K562 (cell line): ENCODE data around the gene CPNE9. TPM values are rescaled to one million over a fixed set of nuclear protein-coding genes. Genes with fewer than 3 reads are reported as not detected.
A peak's percentile ranks its signal among the peaks of the same experiment; 100 is the strongest.

ENCODE experiments used
- GATAD2A ChIP-seq: fragments of 450-650 bp; IDR thresholded peaks from 2 replicates; pipeline ENCODE4 v1.6.1; 2017
- KAT7 ChIP-seq: sonication (generic); formaldehyde crosslinking; IDR thresholded peaks from 2 replicates; pipeline ENCODE4 v1.8.0; 2022; ENCODE audit warnings: missing genetic modification reagents, mild to moderate bottlenecking, borderline replicate concordance
- ZBTB1 ChIP-seq: sonication (generic); formaldehyde crosslinking; IDR thresholded peaks from 2 replicates; pipeline ENCODE4 v1.8.1; 2023; ENCODE audit warnings: missing genetic modification reagents, low read depth, mild to moderate bottlenecking, borderline replicate concordance
- polyA plus RNA-seq, 8 experiments: library from polyadenylated mRNA; depleted of rRNA in 4 of 8; stranded (reverse) in 5 of 8; unstranded in 3 of 8; fragments of >200 nt; fragmentation: Nextera tagmentation in 2 of 8; fragmentation: Illumina TruSeq in 1 of 8; extraction: Ambion mirVana in 2 of 8; extraction: Trizol in 1 of 8; gene quantifications; 2 replicates each; pipeline versions ENCODE4 v1.2.1 to v1.2.3, GENCODE V29; 2011 to 2014; ENCODE audit warnings: inconsistent platforms in 1 of 8, missing spikeins in 1 of 8
- total RNA-seq, 7 experiments: library from RNA; depleted of rRNA in 6 of 7; stranded (reverse); fragments of >200 nt in 6 of 7; fragmentation: Illumina TruSeq in 2 of 7; extraction: Trizol in 2 of 7; gene quantifications; 2 replicates each; pipeline versions ENCODE4 v1.2.1 to v1.2.3, GENCODE V29; 2011 to 2021; ENCODE audit warnings: low replicate concordance in 1 of 7
- TF ChIP-seq, protein P1 (sequence below), 2 experiments: fragments of 450-650 bp; formaldehyde crosslinking in 1 of 2; IDR thresholded peaks; 2 replicates each; pipeline versions ENCODE4 v1.4.0 to v1.6.1; 2014 to 2020; ENCODE audit warnings: mild to moderate bottlenecking in 2 of 2, borderline replicate concordance in 1 of 2, low read depth in 1 of 2
- TF ChIP-seq, protein P2 (sequence below): sonication (generic); formaldehyde crosslinking; IDR thresholded peaks from 2 replicates; pipeline ENCODE4 v1.9.0; 2022; ENCODE audit warnings: mild to moderate bottlenecking, missing genetic modification reagents
- TF ChIP-seq, protein P3 (sequence below), 2 experiments: fragments of 450-650 bp in 1 of 2; sonication (generic) in 1 of 2; formaldehyde crosslinking in 1 of 2; IDR thresholded peaks; 2 replicates each; pipeline versions ENCODE4 v1.7.1 to v1.9.0; 2016 to 2022; ENCODE audit warnings: inconsistent platforms in 1 of 2, mild to moderate bottlenecking in 1 of 2, missing genetic modification reagents in 1 of 2

The CPNE9 gene
- total and polyA plus RNA-seq, 9 of the 15 experiments (the other 6 are each of a cell fraction or from before 2014, with no cell fraction given), result 0.22 to 0.56 (median 0.29) TPM; not detected in 3

DNA sequence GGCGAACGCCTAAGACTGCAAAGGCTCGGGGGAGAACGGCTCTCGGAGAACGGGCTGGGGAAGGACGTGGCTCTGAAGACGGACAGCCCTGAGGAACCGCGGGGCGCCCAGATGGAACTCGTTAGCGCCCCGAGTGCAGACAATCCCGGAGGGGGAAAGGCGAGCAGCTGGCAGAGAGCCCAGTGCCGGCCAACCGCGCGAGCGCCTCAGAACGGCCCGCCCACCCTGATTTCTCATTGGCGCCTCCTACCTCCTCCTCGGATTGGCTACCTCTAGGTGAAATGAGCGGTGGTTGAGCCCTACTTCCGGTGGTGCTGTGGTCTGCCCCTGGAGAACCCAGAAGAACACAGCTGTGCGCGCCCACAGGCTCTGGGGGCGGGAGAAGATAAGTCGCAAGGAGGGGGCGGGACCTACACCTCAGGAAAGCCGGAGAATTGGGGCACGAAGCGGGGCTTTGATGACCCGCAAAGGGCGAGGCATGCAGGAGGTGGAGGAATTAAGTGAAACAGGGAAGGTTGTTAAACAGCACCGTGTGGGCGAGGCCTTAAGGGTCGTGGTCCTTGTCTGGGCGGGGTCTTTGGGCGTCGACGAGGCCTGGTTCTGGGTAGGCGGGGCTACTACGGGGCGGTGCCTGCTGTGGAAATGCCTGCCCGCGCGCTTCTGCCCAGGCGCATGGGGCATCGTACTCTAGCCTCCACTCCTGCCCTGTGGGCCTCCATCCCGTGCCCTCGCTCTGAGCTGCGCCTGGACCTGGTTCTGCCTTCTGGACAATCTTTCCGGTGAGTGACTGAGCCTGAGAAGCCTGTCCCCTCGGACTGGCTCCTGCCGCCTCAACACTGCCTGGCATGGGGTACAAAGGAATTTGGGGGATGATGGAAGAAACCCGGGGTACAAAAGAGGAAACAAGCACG lies 46.3 kb downstream of the CPNE9 start, which contains the start of gene OGG1 (continued):
- TF ChIP-seq, protein P1, sequence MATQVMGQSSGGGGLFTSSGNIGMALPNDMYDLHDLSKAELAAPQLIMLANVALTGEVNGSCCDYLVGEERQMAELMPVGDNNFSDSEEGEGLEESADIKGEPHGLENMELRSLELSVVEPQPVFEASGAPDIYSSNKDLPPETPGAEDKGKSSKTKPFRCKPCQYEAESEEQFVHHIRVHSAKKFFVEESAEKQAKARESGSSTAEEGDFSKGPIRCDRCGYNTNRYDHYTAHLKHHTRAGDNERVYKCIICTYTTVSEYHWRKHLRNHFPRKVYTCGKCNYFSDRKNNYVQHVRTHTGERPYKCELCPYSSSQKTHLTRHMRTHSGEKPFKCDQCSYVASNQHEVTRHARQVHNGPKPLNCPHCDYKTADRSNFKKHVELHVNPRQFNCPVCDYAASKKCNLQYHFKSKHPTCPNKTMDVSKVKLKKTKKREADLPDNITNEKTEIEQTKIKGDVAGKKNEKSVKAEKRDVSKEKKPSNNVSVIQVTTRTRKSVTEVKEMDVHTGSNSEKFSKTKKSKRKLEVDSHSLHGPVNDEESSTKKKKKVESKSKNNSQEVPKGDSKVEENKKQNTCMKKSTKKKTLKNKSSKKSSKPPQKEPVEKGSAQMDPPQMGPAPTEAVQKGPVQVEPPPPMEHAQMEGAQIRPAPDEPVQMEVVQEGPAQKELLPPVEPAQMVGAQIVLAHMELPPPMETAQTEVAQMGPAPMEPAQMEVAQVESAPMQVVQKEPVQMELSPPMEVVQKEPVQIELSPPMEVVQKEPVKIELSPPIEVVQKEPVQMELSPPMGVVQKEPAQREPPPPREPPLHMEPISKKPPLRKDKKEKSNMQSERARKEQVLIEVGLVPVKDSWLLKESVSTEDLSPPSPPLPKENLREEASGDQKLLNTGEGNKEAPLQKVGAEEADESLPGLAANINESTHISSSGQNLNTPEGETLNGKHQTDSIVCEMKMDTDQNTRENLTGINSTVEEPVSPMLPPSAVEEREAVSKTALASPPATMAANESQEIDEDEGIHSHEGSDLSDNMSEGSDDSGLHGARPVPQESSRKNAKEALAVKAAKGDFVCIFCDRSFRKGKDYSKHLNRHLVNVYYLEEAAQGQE (IDR thresholded peaks at IDR 0.05; ENCODE audit: borderline replicate concordance), result peak; percentile 37; the same call in 1 of the 2 replicates
- TF ChIP-seq, protein P1 (CRISPR knock-in tag; IDR thresholded peaks at IDR 0.05; ENCODE audit: low read depth), result no peak
- TF ChIP-seq ZBTB1 (CRISPR knock-in tag), result peak; percentile 73; the same call in 1 of the 2 replicates
- peak; percentile 77; the same call in 1 of the 2 replicates for TF ChIP-seq KAT7 (CRISPR knock-in tag)
- TF ChIP-seq, protein P2, sequence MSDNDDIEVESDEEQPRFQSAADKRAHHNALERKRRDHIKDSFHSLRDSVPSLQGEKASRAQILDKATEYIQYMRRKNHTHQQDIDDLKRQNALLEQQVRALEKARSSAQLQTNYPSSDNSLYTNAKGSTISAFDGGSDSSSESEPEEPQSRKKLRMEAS, result peak; percentile 34; the same call in 1 of the 2 replicates
- peak; percentile 81 for TF ChIP-seq GATAD2A
- TF ChIP-seq, protein P3, sequence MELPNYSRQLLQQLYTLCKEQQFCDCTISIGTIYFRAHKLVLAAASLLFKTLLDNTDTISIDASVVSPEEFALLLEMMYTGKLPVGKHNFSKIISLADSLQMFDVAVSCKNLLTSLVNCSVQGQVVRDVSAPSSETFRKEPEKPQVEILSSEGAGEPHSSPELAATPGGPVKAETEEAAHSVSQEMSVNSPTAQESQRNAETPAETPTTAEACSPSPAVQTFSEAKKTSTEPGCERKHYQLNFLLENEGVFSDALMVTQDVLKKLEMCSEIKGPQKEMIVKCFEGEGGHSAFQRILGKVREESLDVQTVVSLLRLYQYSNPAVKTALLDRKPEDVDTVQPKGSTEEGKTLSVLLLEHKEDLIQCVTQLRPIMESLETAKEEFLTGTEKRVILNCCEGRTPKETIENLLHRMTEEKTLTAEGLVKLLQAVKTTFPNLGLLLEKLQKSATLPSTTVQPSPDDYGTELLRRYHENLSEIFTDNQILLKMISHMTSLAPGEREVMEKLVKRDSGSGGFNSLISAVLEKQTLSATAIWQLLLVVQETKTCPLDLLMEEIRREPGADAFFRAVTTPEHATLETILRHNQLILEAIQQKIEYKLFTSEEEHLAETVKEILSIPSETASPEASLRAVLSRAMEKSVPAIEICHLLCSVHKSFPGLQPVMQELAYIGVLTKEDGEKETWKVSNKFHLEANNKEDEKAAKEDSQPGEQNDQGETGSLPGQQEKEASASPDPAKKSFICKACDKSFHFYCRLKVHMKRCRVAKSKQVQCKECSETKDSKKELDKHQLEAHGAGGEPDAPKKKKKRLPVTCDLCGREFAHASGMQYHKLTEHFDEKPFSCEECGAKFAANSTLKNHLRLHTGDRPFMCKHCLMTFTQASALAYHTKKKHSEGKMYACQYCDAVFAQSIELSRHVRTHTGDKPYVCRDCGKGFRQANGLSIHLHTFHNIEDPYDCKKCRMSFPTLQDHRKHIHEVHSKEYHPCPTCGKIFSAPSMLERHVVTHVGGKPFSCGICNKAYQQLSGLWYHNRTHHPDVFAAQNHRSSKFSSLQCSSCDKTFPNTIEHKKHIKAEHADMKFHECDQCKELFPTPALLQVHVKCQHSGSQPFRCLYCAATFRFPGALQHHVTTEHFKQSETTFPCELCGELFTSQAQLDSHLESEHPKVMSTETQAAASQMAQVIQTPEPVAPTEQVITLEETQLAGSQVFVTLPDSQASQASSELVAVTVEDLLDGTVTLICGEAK (IDR thresholded peaks at IDR 0.05), result peak; percentile 86
- TF ChIP-seq, protein P3 (CRISPR knock-in tag; IDR thresholded peaks at IDR 0.05), result no peak
